Liver (tissue), 9 donors: Measurements from ENCODE around the gene NDUFS2. TPM values are rescaled to one million over a fixed set of nuclear protein-coding genes. Genes with fewer than 3 reads are reported as not detected.

Source experiments
- DNase-seq: peaks from one replicate; pipeline ENCODE4 v3.0.0-alpha.2; 2017; ENCODE audit warnings: low spot score
- H3K27ac ChIP-seq, 2 donors: one replicate each; pipeline ENCODE4 v1.7.0; 2013; ENCODE audit warnings: inconsistent platforms in 2 of 2, low read length in 2 of 2, control low read depth in 1 of 2, low read depth in 1 of 2, mild to moderate bottlenecking in 1 of 2
- H3K27me3 ChIP-seq, 4 donors: one replicate each; pipeline versions ENCODE4 v1.6.1 to v1.7.0; 2013; ENCODE audit warnings: low read length in 3 of 4, inconsistent platforms in 1 of 4, mild to moderate bottlenecking in 1 of 4, moderate library complexity in 1 of 4; ENCODE audit not compliant: control insufficient read depth in 4 of 4, insufficient read depth in 4 of 4
- H3K36me3 ChIP-seq, 4 donors: one replicate each; pipeline versions ENCODE4 v1.6.1 to v1.7.0; 2013; ENCODE audit warnings: low read length in 3 of 4, mild to moderate bottlenecking in 3 of 4, low read depth in 1 of 4, moderate library complexity in 1 of 4; ENCODE audit not compliant: control insufficient read depth in 4 of 4, insufficient read depth in 3 of 4
- H3K4me1 ChIP-seq, 4 donors: one replicate each; pipeline versions ENCODE4 v1.6.1 to v1.7.0; 2013; ENCODE audit warnings: low read length in 3 of 4, mild to moderate bottlenecking in 3 of 4, moderate library complexity in 1 of 4; ENCODE audit not compliant: control insufficient read depth in 4 of 4, insufficient read depth in 4 of 4
- H3K4me3 ChIP-seq, 3 donors: one replicate each; pipeline versions ENCODE4 v1.6.1 to v1.7.0; 2013; ENCODE audit warnings: low read length in 3 of 3, control low read depth in 1 of 3, low read depth in 1 of 3, mild to moderate bottlenecking in 1 of 3
- H3K9ac ChIP-seq, 2 donors: one replicate each; pipeline ENCODE4 v1.7.0; 2013; ENCODE audit warnings: low read length in 2 of 2, mild to moderate bottlenecking in 2 of 2, moderate library complexity in 2 of 2, control low read depth in 1 of 2, low read depth in 1 of 2
- H3K9me3 ChIP-seq, 4 donors: one replicate each; pipeline versions ENCODE4 v1.6.1 to v1.7.0; 2013; ENCODE audit warnings: low read length in 3 of 4; ENCODE audit not compliant: control insufficient read depth in 4 of 4
- ATF3 ChIP-seq: IDR thresholded peaks from 2 replicates; pipeline ENCODE4 v1.6.1; 2016; ENCODE audit warnings: antibody characterized with exemption
- CTCF ChIP-seq: fragments of 150-350 bp; IDR thresholded peaks from 2 replicates; pipeline ENCODE4 v1.5.1; 2017; ENCODE audit warnings: improper control_type of control experiment, low read depth, low read length; ENCODE audit not compliant: missing input control
- EGR1 ChIP-seq, 2 donors: IDR thresholded peaks; 2 replicates each; pipeline ENCODE4 v1.6.1; 2016 to 2018; ENCODE audit warnings: antibody characterized with exemption in 2 of 2, low read depth in 2 of 2
- FOXA1 ChIP-seq: IDR thresholded peaks from 2 replicates; pipeline ENCODE4 v1.6.1; 2016; ENCODE audit warnings: antibody characterized with exemption
- FOXA2 ChIP-seq: IDR thresholded peaks from 2 replicates; pipeline ENCODE4 v1.6.1; 2016; ENCODE audit warnings: antibody characterized with exemption
- GABPA ChIP-seq, 2 donors: IDR thresholded peaks in 1 of 2; conservative IDR thresholded peaks in 1 of 2; 2 replicates each; pipeline ENCODE4 v1.6.1; 2016; ENCODE audit warnings: antibody characterized with exemption in 2 of 2, mild to moderate bottlenecking in 1 of 2, moderate library complexity in 1 of 2
- HNF4A ChIP-seq, 2 donors: conservative IDR thresholded peaks; 2 replicates each; pipeline ENCODE4 v1.6.1; 2016; ENCODE audit warnings: antibody characterized with exemption in 2 of 2, mild to moderate bottlenecking in 2 of 2
- HNF4G ChIP-seq: IDR thresholded peaks from 2 replicates; pipeline ENCODE4 v1.6.1; 2016; ENCODE audit warnings: antibody characterized with exemption
- JUND ChIP-seq, 2 donors: IDR thresholded peaks; 2 replicates each; pipeline ENCODE4 v1.6.1; 2016; ENCODE audit warnings: antibody characterized with exemption in 2 of 2
- MAX ChIP-seq: IDR thresholded peaks from 2 replicates; pipeline ENCODE4 v1.6.1; 2016; ENCODE audit warnings: antibody characterized with exemption
- NR2F2 ChIP-seq: IDR thresholded peaks from 2 replicates; pipeline ENCODE4 v1.6.1; 2016; ENCODE audit warnings: antibody characterized with exemption
- RAD21 ChIP-seq, 2 donors: IDR thresholded peaks; 2 replicates each; pipeline ENCODE4 v1.6.1; 2016; ENCODE audit warnings: antibody characterized with exemption in 2 of 2, mild to moderate bottlenecking in 2 of 2
- REST ChIP-seq: IDR thresholded peaks from 2 replicates; pipeline ENCODE4 v1.6.1; 2016; ENCODE audit warnings: antibody characterized with exemption, mild to moderate bottlenecking
- RXRA ChIP-seq, 2 donors: IDR thresholded peaks; 2 replicates each; pipeline ENCODE4 v1.6.1; 2017 to 2018; ENCODE audit warnings: antibody characterized with exemption in 2 of 2, mild to moderate bottlenecking in 1 of 2
- SP1 ChIP-seq: IDR thresholded peaks from 2 replicates; pipeline ENCODE4 v1.6.1; 2018; ENCODE audit warnings: antibody characterized with exemption, mild to moderate bottlenecking
- TAF1 ChIP-seq: conservative IDR thresholded peaks from 2 replicates; pipeline ENCODE4 v1.6.1; 2016; ENCODE audit warnings: antibody characterized with exemption, mild to moderate bottlenecking
- YY1 ChIP-seq: IDR thresholded peaks from 2 replicates; pipeline ENCODE4 v1.6.1; 2016; ENCODE audit warnings: antibody characterized with exemption, mild to moderate bottlenecking
- ZBTB33 ChIP-seq: IDR thresholded peaks from 2 replicates; pipeline ENCODE4 v1.6.1; 2016; ENCODE audit warnings: antibody characterized with exemption
- WGBS: extraction: QIAGEN DNeasy Blood & Tissue Kit; methylation state at CpG from one replicate; pipeline ENCODE4 v1.1.7; 2013; 5-methylcytosine and 5-hydroxymethylcytosine counted together
- polyA plus RNA-seq, 2 donors: library from polyadenylated mRNA; stranded (reverse) in 1 of 2; unstranded in 1 of 2; fragments of 200-250 nt in 1 of 2; fragments of >200 nt in 1 of 2; fragmentation: Nextera tagmentation in 1 of 2; extraction: Ambion mirVana in 1 of 2; gene quantifications; one replicate each; pipeline versions ENCODE4 v1.2.1 to v1.2.3, GENCODE V29; 2013 to 2015
- total RNA-seq, 2 donors: library from RNA; depleted of rRNA; stranded (reverse); fragments of >200 nt; gene quantifications; one replicate each; pipeline ENCODE4 v1.2.3, GENCODE V29; 2014
- donor health status: healthy.
- donor health status: healthy.
- donor health status: healthy.
- donor health status: healthy.
- donor health status: healthy.

NDUFS2 gene
- total and polyA plus RNA-seq, 4 donors: 93.3 to 167 (median 120) TPM

- Histone ChIP-seq H3K27ac (peak within 1 kb of the TSS; percentile 86 to 87), H3K9ac (peak within 1 kb of the TSS; percentile 24 to 26), H3K9me3 (no peaks in the 10 kb centered on the region), H3K4me1 (peaks cover 0 to 51% (median 26%) of the 10 kb centered on the region in 4 donors), H3K36me3 (peaks cover 4 to 20% (median 12%) of the 10 kb centered on the region in 4 donors), H3K4me3 (peak within 1 kb of the TSS; percentile 59 to 72 (median 64)), H3K27me3 (no peaks in the 10 kb centered on the region)
- peak; percentile 52 for TF ChIP-seq ZBTB33
- no peak for TF ChIP-seq EGR1 (IDR thresholded peaks at IDR 0.05; ENCODE audit: low read depth in 2 of 2)
- TF ChIP-seq CTCF: peak; percentile 37
- TF ChIP-seq RAD21 (IDR thresholded peaks at IDR 0.05): peak; percentile 76 to 80
- TF ChIP-seq SP1: peak; percentile 85
- peak; percentile 58 for TF ChIP-seq TAF1
- peak; percentile 30 for TF ChIP-seq NR2F2
- TF ChIP-seq MAX: no peak
- TF ChIP-seq YY1: peak; percentile 100
- peak; percentile 52 to 69 for TF ChIP-seq RXRA (IDR thresholded peaks at IDR 0.05)
- TF ChIP-seq JUND (IDR thresholded peaks at IDR 0.05): peak in 1 of 2 donors; percentile 67
- peak; percentile 61 for TF ChIP-seq FOXA1
- peak; percentile 52 for TF ChIP-seq HNF4A (conservative IDR thresholded peaks at IDR 0.05)
- TF ChIP-seq ATF3: no peak
- peak; percentile 21 for TF ChIP-seq HNF4G
- TF ChIP-seq FOXA2: no peak
- peak in 1 of 2 donors; percentile 26 for TF ChIP-seq GABPA (IDR thresholded peaks at IDR 0.05 in 1 of 2, conservative IDR thresholded peaks at IDR 0.05 in 1 of 2)
- peak; percentile 89 for TF ChIP-seq REST
- DNase-seq: peak; percentile 81
- 2% methylated on average over 16 of the region's 16 CpGs for WGBS
Observed at GRCh38 chr1:161225534-161226319, 23.6 kb downstream of the NDUFS2 start, which contains the start of gene TOMM40L. Gene TOMM40L (plus strand): TSS chr1:161226060. CDS start chr1:161226490, 430 bp downstream.
